Naive thymus-derived CD4-positive, alpha-beta T cell (primary cell): ENCODE results near the gene UBAP1L. TPM values are rescaled to one million over a fixed set of nuclear protein-coding genes. Genes with fewer than 3 reads are reported as not detected.

Experiments used
- ATAC-seq: fragments of 150-1000 bp; cut with Tn5 transposase; 2 replicates; pipeline ENCODE4 v1.10.0; 2021; ENCODE audit warnings: mild to moderate bottlenecking, moderate library complexity
- CTCF ChIA-PET: fragments of 350-600 bp; sonication (Branson Sonifier 250); formaldehyde crosslinking; loops from one replicate; lab custom pipeline; 2021; ENCODE audit warnings: antibody characterized with exemption; lab: Charles Lee
- POLR2A ChIA-PET: fragments of 350-600 bp; sonication (Branson Sonifier 250); formaldehyde crosslinking; loops from one replicate; lab custom pipeline; 2021; ENCODE audit warnings: antibody characterized with exemption, inconsistent platforms; lab: Charles Lee
- DNase-seq, 9 donors: peaks; one replicate each; pipeline versions ENCODE4 v3.0.0 to v3.0.0-alpha.2; 2020 to 2022; ENCODE audit warnings: mixed read lengths in 1 of 9
- H3K27ac ChIP-seq: one replicate; pipeline ENCODE4 v1.7.0; 2013; ENCODE audit warnings: mild to moderate bottlenecking, low read depth, low read length, moderate library complexity
- H3K27me3 ChIP-seq, 2 donors: one replicate each; pipeline ENCODE4 v1.7.0; 2013; ENCODE audit warnings: low read length in 2 of 2, mild to moderate bottlenecking in 2 of 2, moderate library complexity in 2 of 2; ENCODE audit not compliant: control insufficient read depth in 2 of 2, insufficient read depth in 2 of 2
- H3K36me3 ChIP-seq, 3 experiments: 1 replicate in 2 of 3; 2 replicates in 1 of 3; pipeline ENCODE4 v1.7.0; 2013; ENCODE audit warnings: low read length in 3 of 3, mild to moderate bottlenecking in 3 of 3, moderate library complexity in 1 of 3; ENCODE audit not compliant: insufficient read depth in 3 of 3, control insufficient read depth in 2 of 3
- H3K4me1 ChIP-seq, 2 donors: one replicate each; pipeline ENCODE4 v1.7.0; 2013; ENCODE audit warnings: low read length in 2 of 2, mild to moderate bottlenecking in 2 of 2, moderate library complexity in 1 of 2; ENCODE audit not compliant: control insufficient read depth in 2 of 2, insufficient read depth in 2 of 2
- H3K4me3 ChIP-seq: 2 replicates; pipeline ENCODE4 v1.7.0; 2013; ENCODE audit warnings: mild to moderate bottlenecking, low read length
- H3K9me3 ChIP-seq, 3 experiments: 1 replicate in 2 of 3; 2 replicates in 1 of 3; pipeline ENCODE4 v1.7.0; 2013; ENCODE audit warnings: low read length in 3 of 3; ENCODE audit not compliant: control insufficient read depth in 2 of 3
- H3K27ac Mint-ChIP-seq, 9 donors: one replicate each; pipeline ENCODE4 v1.8.0; 2020 to 2022; ENCODE audit warnings: mixed read lengths in 9 of 9, mild to moderate bottlenecking in 8 of 9, moderate library complexity in 5 of 9, inconsistent platforms in 2 of 9
- H3K27me3 Mint-ChIP-seq, 5 donors: one replicate each; pipeline ENCODE4 v1.8.0; 2021 to 2022; ENCODE audit warnings: mixed read lengths in 5 of 5, mild to moderate bottlenecking in 1 of 5
- H3K36me3 Mint-ChIP-seq, 5 donors: one replicate each; pipeline ENCODE4 v1.8.0; 2020 to 2022; ENCODE audit warnings: mixed read lengths in 5 of 5, mild to moderate bottlenecking in 3 of 5, inconsistent platforms in 1 of 5
- H3K4me1 Mint-ChIP-seq, 7 donors: one replicate each; pipeline ENCODE4 v1.8.0; 2020 to 2022; ENCODE audit warnings: mixed read lengths in 7 of 7, mild to moderate bottlenecking in 3 of 7, inconsistent platforms in 1 of 7
- H3K4me3 Mint-ChIP-seq, 10 donors: one replicate each; pipeline ENCODE4 v1.8.0; 2020 to 2022; ENCODE audit warnings: mild to moderate bottlenecking in 10 of 10, mixed read lengths in 10 of 10, moderate library complexity in 6 of 10, inconsistent platforms in 2 of 10
- H3K9me3 Mint-ChIP-seq, 11 donors: one replicate each; pipeline ENCODE4 v1.8.0; 2020 to 2022; ENCODE audit warnings: mixed read lengths in 11 of 11, mild to moderate bottlenecking in 4 of 11, inconsistent platforms in 1 of 11, moderate library complexity in 1 of 11
- intact Hi-C, 2 donors: fragments of 100-400 bp; cut with micrococcal nuclease; formaldehyde crosslinking; loops; one replicate each; pipeline ENCODE4 v1.15.1; 2023
- polyA plus RNA-seq, 2 donors: library from polyadenylated mRNA; unstranded; fragments of 300-500 nt; fragmentation: Illumina TruSeq; gene quantifications; one replicate each; pipeline ENCODE4 v1.2.3, GENCODE V29; 2021
- total RNA-seq, 6 experiments: library from RNA in 5 of 6; stranded (reverse) in 5 of 6; gene quantifications; 1 replicate in 5 of 6; 2 replicates in 1 of 6; pipeline ENCODE4 v1.2.3 and lab custom pipeline; 2021 to 2026

The UBAP1L gene
- total and polyA plus RNA-seq, 7 experiments from 2014 or later: 0.09 to 17.1 (median 12.1) TPM

GRCh38 chr15:65081758-65082157, 33.2 kb downstream of the UBAP1L start:
- no peak overlapping the region for H3K4me3 ChIP-seq
- H3K9me3 Mint-ChIP-seq: no peaks in the 10 kb centered on the region
- POLR2A ChIA-PET: no interaction called here
- peaks cover 0 to 3% (median 0%) of the 10 kb centered on the region in 5 donors for H3K36me3 Mint-ChIP-seq
- no peak overlapping the region for H3K27ac ChIP-seq
- DNase-seq (no peak), ATAC-seq (no peak)
- H3K4me3 Mint-ChIP-seq: no peak overlapping the region
- intact Hi-C loops: no loop called here
- no peaks in the 10 kb centered on the region for H3K27me3 ChIP-seq
- CTCF ChIA-PET: no interaction called here
- H3K4me1 Mint-ChIP-seq: peaks cover 14 to 22% (median 20%) of the 10 kb centered on the region in 7 donors
- peaks cover 10 to 44% (median 31%) of the 10 kb centered on the region in 5 donors for H3K27me3 Mint-ChIP-seq
- peaks cover 0 to 11% of the 10 kb centered on the region in 2 donors for H3K4me1 ChIP-seq
- H3K9me3 ChIP-seq: no peaks in the 10 kb centered on the region
- H3K27ac Mint-ChIP-seq: no peak overlapping the region
- no peaks in the 10 kb centered on the region for H3K36me3 ChIP-seq

- Mint-ChIP-seq H3K4me1 (peaks cover 14 to 24% (median 20%) of the 10 kb centered on the region in 7 donors), H3K9me3 (no peaks in the 10 kb centered on the region), H3K27me3 (peaks cover 14 to 45% (median 35%) of the 10 kb centered on the region in 5 donors), H3K4me3 (no peak overlapping the region), H3K27ac (no peak overlapping the region), H3K36me3 (peaks cover 0 to 3% (median 0%) of the 10 kb centered on the region in 5 donors)
- ChIA-PET POLR2A (interaction anchor here (0.6 kb wide), 1 partner anchor 752 kb away, joined by 3 read pairs; no protein-coding TSS in a partner anchor), CTCF (no interaction called here)
- Histone ChIP-seq H3K36me3 (no peaks in the 10 kb centered on the region), H3K27ac (no peak overlapping the region), H3K4me3 (no peak overlapping the region), H3K4me1 (peaks cover 0 to 11% of the 10 kb centered on the region in 2 donors), H3K27me3 (no peaks in the 10 kb centered on the region), H3K9me3 (no peaks in the 10 kb centered on the region)
- intact Hi-C loops: no loop called here
- DNase-seq: no peak
- ATAC-seq: no peak
Measured at GRCh38 chr15:65081270-65081669, 33.7 kb downstream of the UBAP1L start.

DNA sequence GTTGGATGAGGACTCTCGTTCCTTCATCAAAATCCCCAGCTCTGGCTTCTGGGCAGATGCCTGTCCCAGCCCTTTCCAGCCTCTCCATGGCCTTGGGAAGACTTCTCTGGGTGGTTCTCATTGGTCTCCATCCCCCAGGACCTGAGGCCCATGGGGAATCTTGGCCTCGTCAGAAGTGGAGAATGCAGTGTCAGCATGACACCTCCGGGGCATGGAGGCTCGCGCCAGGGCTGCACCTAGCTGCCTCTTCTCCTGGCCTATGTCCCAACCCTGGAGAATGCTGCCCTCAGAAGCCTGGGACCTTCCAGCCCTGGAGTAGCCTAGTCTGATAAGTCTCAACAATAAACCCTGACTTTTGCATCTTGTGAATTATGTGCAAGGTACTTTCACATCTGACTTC, 35.4 kb downstream of the UBAP1L start:
- peaks cover 13 to 27% (median 20%) of the 10 kb centered on the region in 7 donors for H3K4me1 Mint-ChIP-seq
- POLR2A ChIA-PET: no interaction called here
- peaks cover 16 to 45% (median 38%) of the 10 kb centered on the region in 5 donors for H3K27me3 Mint-ChIP-seq
- ATAC-seq (no peak), DNase-seq (no peak)
- no peak overlapping the region for H3K27ac Mint-ChIP-seq
- Histone ChIP-seq H3K4me1 (peaks cover 0 to 11% of the 10 kb centered on the region in 2 donors), H3K27ac (no peak overlapping the region), H3K27me3 (no peaks in the 10 kb centered on the region), H3K4me3 (no peak overlapping the region), H3K36me3 (no peaks in the 10 kb centered on the region), H3K9me3 (no peaks in the 10 kb centered on the region)
- intact Hi-C loops: no loop called here
- H3K4me3 Mint-ChIP-seq: no peak overlapping the region
- H3K9me3 Mint-ChIP-seq: no peaks in the 10 kb centered on the region
- H3K36me3 Mint-ChIP-seq: peaks cover 0 to 3% (median 0%) of the 10 kb centered on the region in 5 donors
- CTCF ChIA-PET: interaction anchor here (2.8 kb wide), 1 partner anchor 46 kb away, joined by 11 read pairs; no protein-coding TSS in a partner anchor

DNA sequence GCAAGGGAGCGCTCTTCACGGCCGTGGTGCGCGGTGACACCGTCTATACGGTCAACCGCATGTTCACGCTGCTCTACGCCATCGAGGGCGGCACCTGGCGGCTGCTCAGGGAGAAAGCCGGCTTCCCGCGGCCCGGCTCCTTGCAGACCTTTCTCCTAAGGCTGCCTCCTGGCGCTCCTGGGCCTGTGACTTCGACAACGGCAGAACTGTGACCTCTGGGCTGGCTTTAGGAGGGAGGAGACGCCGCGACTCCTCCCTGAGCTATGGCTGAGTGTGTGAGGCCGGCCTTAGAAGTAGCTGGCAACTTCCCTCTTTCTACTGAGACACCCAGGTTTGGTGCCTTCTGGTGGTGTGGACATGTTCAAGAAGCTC, 37.0 kb downstream of the UBAP1L start:
- H3K4me1 ChIP-seq: peaks cover 0 to 11% of the 10 kb centered on the region in 2 donors
- H3K9me3 ChIP-seq: no peaks in the 10 kb centered on the region
- H3K9me3 Mint-ChIP-seq: no peaks in the 10 kb centered on the region
- no peak overlapping the region for H3K4me3 ChIP-seq
- ATAC-seq (peak; percentile 74), DNase-seq (peak in 8 of 9 donors; percentile 18 to 54 (median 39))
- ChIA-PET CTCF (interaction anchor here (0.8 to 2.8 kb wide), 3 partner anchors 9 to 53 kb away, joined by 3 to 11 read pairs (median 3); no protein-coding TSS in a partner anchor), POLR2A (no interaction called here)
- H3K36me3 Mint-ChIP-seq: peaks cover 0 to 3% (median 0%) of the 10 kb centered on the region in 5 donors
- intact Hi-C loops: loop anchor here (1.0 kb wide), 3 partner anchors 24 to 347 kb away; no protein-coding TSS in a partner anchor
- no peaks in the 10 kb centered on the region for H3K36me3 ChIP-seq
- no peak overlapping the region for H3K27ac ChIP-seq
- H3K27me3 Mint-ChIP-seq: peaks cover 16 to 35% (median 32%) of the 10 kb centered on the region in 5 donors
- H3K27me3 ChIP-seq: no peaks in the 10 kb centered on the region
- peak overlapping the region in 1 of 9 donors; percentile 74 for H3K27ac Mint-ChIP-seq
- peak overlapping the region in 7 of 10 donors; percentile 11 to 80 (median 52) for H3K4me3 Mint-ChIP-seq
- H3K4me1 Mint-ChIP-seq: peaks cover 13 to 25% (median 19%) of the 10 kb centered on the region in 7 donors

DNA sequence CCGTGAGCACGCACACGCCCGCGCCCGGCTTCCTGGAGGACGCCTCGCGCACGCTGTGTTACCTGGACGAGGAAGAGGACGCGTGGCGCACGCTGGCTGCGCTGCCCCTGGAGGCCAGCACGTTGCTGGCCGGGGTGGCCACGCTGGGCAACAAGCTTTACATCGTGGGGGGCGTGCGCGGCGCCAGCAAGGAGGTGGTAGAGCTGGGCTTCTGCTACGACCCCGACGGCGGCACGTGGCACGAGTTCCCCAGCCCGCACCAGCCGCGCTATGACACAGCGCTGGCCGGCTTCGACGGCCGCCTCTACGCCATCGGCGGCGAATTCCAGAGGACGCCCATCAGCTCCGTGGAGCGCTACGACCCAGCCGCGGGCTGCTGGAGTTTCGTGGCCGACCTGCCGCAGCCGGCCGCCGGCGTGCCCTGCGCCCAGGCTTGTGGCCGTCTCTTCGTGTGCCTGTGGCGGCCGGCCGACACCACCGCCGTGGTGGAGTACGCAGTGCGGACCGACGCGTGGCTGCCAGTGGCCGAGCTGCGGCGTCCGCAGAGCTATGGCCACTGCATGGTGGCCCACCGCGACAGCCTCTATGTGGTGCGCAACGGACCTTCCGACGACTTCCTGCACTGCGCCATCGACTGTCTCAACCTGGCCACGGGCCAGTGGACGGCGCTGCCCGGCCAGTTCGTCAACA, 37.6 kb downstream of the UBAP1L start:
- no peak for ATAC-seq
- DNase-seq: no peak
- Histone ChIP-seq H3K9me3 (no peaks in the 10 kb centered on the region), H3K4me3 (no peak overlapping the region), H3K4me1 (peaks cover 0 to 9% of the 10 kb centered on the region in 2 donors), H3K27me3 (no peaks in the 10 kb centered on the region), H3K27ac (no peak overlapping the region), H3K36me3 (no peaks in the 10 kb centered on the region)
- peaks cover 0 to 3% (median 0%) of the 10 kb centered on the region in 5 donors for H3K36me3 Mint-ChIP-seq
- intact Hi-C loops: no loop called here
- POLR2A ChIA-PET: no interaction called here
- no peaks in the 10 kb centered on the region for H3K9me3 Mint-ChIP-seq
- H3K4me3 Mint-ChIP-seq: peak overlapping the region in 7 of 10 donors; percentile 11 to 80 (median 52)
- peaks cover 9 to 20% (median 14%) of the 10 kb centered on the region in 7 donors for H3K4me1 Mint-ChIP-seq
- peaks cover 16 to 30% (median 27%) of the 10 kb centered on the region in 5 donors for H3K27me3 Mint-ChIP-seq
- CTCF ChIA-PET: interaction anchor here (0.9 kb wide), 1 partner anchor 8 kb away, joined by 3 read pairs; no protein-coding TSS in a partner anchor
- H3K27ac Mint-ChIP-seq: peak overlapping the region in 1 of 9 donors; percentile 74

- CTCF ChIA-PET: interaction anchor here (0.9 to 1.8 kb wide), 2 partner anchors 7 to 42 kb away, joined by 3 to 5 read pairs; no protein-coding TSS in a partner anchor
- no peak within 1 kb of the TSS for H3K27ac ChIP-seq
- H3K27me3 ChIP-seq: no peaks in the 10 kb centered on the region
- no peak within 1 kb of the TSS for H3K4me3 ChIP-seq
- ATAC-seq (no peak), DNase-seq (no peak)
- H3K27me3 Mint-ChIP-seq: peaks cover 16 to 27% (median 25%) of the 10 kb centered on the region in 5 donors
- peaks cover 5 to 13% (median 10%) of the 10 kb centered on the region in 7 donors for H3K4me1 Mint-ChIP-seq
- H3K9me3 ChIP-seq: no peaks in the 10 kb centered on the region
- peak within 1 kb of the TSS in 1 of 9 donors; percentile 21 for H3K27ac Mint-ChIP-seq
- H3K9me3 Mint-ChIP-seq: no peaks in the 10 kb centered on the region
- H3K36me3 ChIP-seq: no peaks in the 10 kb centered on the region
- H3K4me1 ChIP-seq: peaks cover 0 to 2% of the 10 kb centered on the region in 2 donors
- intact Hi-C loops: no loop called here
- H3K36me3 Mint-ChIP-seq: peaks cover 0 to 3% (median 0%) of the 10 kb centered on the region in 5 donors
- POLR2A ChIA-PET: no interaction called here
- H3K4me3 Mint-ChIP-seq: peak within 1 kb of the TSS in 5 of 10 donors; percentile 26 to 68 (median 46)
Measured at GRCh38 chr15:65076486-65077290, 38.3 kb downstream of the UBAP1L start, which contains the start of gene KBTBD13. Gene KBTBD13, plus strand, starts transcription at chr15:65076746. Its CDS starts 70 bp downstream, at chr15:65076816.
